SK-N-SH (cell line): ENCODE measurements around the gene FOXP1. TPM values are rescaled to one million over a fixed set of nuclear protein-coding genes. Genes with fewer than 3 reads are reported as not detected.
A peak's percentile ranks its signal among the peaks of the same experiment; 100 is the strongest.

Experiments
- CTCF ChIA-PET: fragments of 300-600, 350-600 bp; formaldehyde crosslinking; extraction: SDS; loops from one replicate; lab custom pipeline; 2021; lab: Yijun Ruan, JAX
- POLR2A ChIA-PET: fragments of 350-600 bp; sonication (Branson Sonifier 250); formaldehyde crosslinking; extraction: SDS; loops from one replicate; lab custom pipeline; 2020; ENCODE audit warnings: antibody characterized with exemption, inconsistent platforms; lab: Yijun Ruan, JAX
- DNase-seq: peaks from one replicate; pipeline ENCODE4 v3.0.0; 2012
- H2AFZ ChIP-seq: fragments of 200-600 bp; sonication (generic); 2 replicates; pipeline ENCODE4 v1.8.1; 2016; ENCODE audit warnings: antibody characterized with exemption, mild to moderate bottlenecking, low read depth
- H3F3A ChIP-seq: fragments of 200-600 bp; sonication (generic); replicated peaks from 2 replicates; pipeline ENCODE3; 2016; ENCODE audit warnings: antibody characterized with exemption, mild to moderate bottlenecking; ENCODE audit not compliant: insufficient read depth
- H3K27ac ChIP-seq, 2 experiments: fragments of 200-500 bp in 1 of 2; fragments of 200-600 bp in 1 of 2; sonication (Bioruptor generic) in 1 of 2; sonication (generic), shearing (Covaris generic) in 1 of 2; 2 replicates each; pipeline versions ENCODE4 v1.5.1 to v1.6.1; 2014 to 2016; ENCODE audit warnings: low read depth in 2 of 2, inconsistent platforms in 1 of 2, low read length in 1 of 2, mild to moderate bottlenecking in 1 of 2, mixed read lengths in 1 of 2
- H3K27me3 ChIP-seq: fragments of 200-600 bp; sonication (generic), shearing (Covaris generic); 2 replicates; pipeline ENCODE4 v1.6.1; 2016; ENCODE audit warnings: mixed run types; ENCODE audit not compliant: insufficient read depth
- H3K36me3 ChIP-seq, 2 experiments: fragments of 200-500 bp in 1 of 2; fragments of 200-600 bp in 1 of 2; sonication (Bioruptor generic) in 1 of 2; sonication (generic) in 1 of 2; replicated peaks in 1 of 2; 2 replicates each; pipeline versions ENCODE3 to v1.5.1; 2014 to 2016; ENCODE audit warnings: low read length in 1 of 2, mild to moderate bottlenecking in 1 of 2; ENCODE audit not compliant: insufficient read depth in 2 of 2, control insufficient read depth in 1 of 2
- H3K4me1 ChIP-seq, 2 experiments: fragments of 200-500 bp in 1 of 2; fragments of 200-600 bp in 1 of 2; sonication (Bioruptor generic) in 1 of 2; sonication (generic), shearing (Covaris generic) in 1 of 2; 2 replicates each; pipeline versions ENCODE4 v1.5.1 to v1.6.1; 2014 to 2016; ENCODE audit warnings: low read depth in 1 of 2, low read length in 1 of 2, mixed run types in 1 of 2; ENCODE audit not compliant: insufficient read depth in 2 of 2, control insufficient read depth in 1 of 2
- H3K4me2 ChIP-seq: fragments of 200-600 bp; sonication (generic), shearing (Covaris generic); 2 replicates; pipeline ENCODE4 v1.6.1; 2017; ENCODE audit warnings: mixed run types
- H3K4me3 ChIP-seq, 2 experiments: fragments of 200-500 bp in 1 of 2; fragments of 200-600 bp in 1 of 2; sonication (Bioruptor generic) in 1 of 2; sonication (generic), shearing (Covaris generic) in 1 of 2; 2 replicates each; pipeline versions ENCODE4 v1.5.1 to v1.8.1; 2014 to 2016; ENCODE audit warnings: low read depth in 2 of 2, inconsistent platforms in 1 of 2, low read length in 1 of 2, mild to moderate bottlenecking in 1 of 2, mixed read lengths in 1 of 2, moderate library complexity in 1 of 2
- H3K79me2 ChIP-seq: fragments of 200-600 bp; sonication (generic); 2 replicates; pipeline ENCODE4 v1.8.1; 2017; ENCODE audit warnings: mild to moderate bottlenecking; ENCODE audit not compliant: insufficient read depth
- H3K9ac ChIP-seq: fragments of 200-600 bp; sonication (generic); 2 replicates; pipeline ENCODE4 v1.6.1; 2017; ENCODE audit warnings: mixed run types
- H3K9me2 ChIP-seq: fragments of 200-600 bp; sonication (generic); 2 replicates; pipeline ENCODE4 v1.6.1; 2017; ENCODE audit warnings: mixed run types
- H3K9me3 ChIP-seq: fragments of 200-600 bp; sonication (generic); 2 replicates; pipeline ENCODE4 v1.6.1; 2017; ENCODE audit warnings: mixed run types, mild to moderate bottlenecking, moderate library complexity
- H4K20me1 ChIP-seq: fragments of 200-600 bp; sonication (generic); 2 replicates; pipeline ENCODE4 v1.6.1; 2017; ENCODE audit warnings: mild to moderate bottlenecking, mixed run types; ENCODE audit not compliant: insufficient read depth
- CHD2 ChIP-seq: fragments of 150-350 bp; IDR thresholded peaks from 2 replicates; pipeline ENCODE4 v1.6.1; 2018; ENCODE audit warnings: low read length; ENCODE audit not compliant: partially characterized antibody
- ELF1 ChIP-seq: IDR thresholded peaks from 2 replicates; pipeline ENCODE4 v1.4.0; 2012
- EP300 ChIP-seq, 2 experiments: IDR thresholded peaks; 2 replicates each; pipeline versions ENCODE4 v1.4.0 to v1.6.1; 2012; ENCODE audit warnings: borderline replicate concordance in 1 of 2, low read depth in 1 of 2, low read length in 1 of 2
- EZH2phosphoT487 ChIP-seq: fragments of 200-600 bp; sonication (generic); IDR thresholded peaks from 2 replicates; pipeline ENCODE4 v1.6.1; 2017; ENCODE audit warnings: low read depth, mixed run types, mild to moderate bottlenecking, antibody characterized with exemption, moderate library complexity, borderline replicate concordance
- FOSL2 ChIP-seq: IDR thresholded peaks from 2 replicates; pipeline ENCODE4 v1.4.0; 2012; ENCODE audit warnings: low read depth, mild to moderate bottlenecking, moderate library complexity, borderline replicate concordance
- GABPA ChIP-seq: IDR thresholded peaks from 2 replicates; pipeline ENCODE4 v1.4.0; 2012; ENCODE audit warnings: low read depth, mild to moderate bottlenecking
- MEF2A ChIP-seq: IDR thresholded peaks from 2 replicates; pipeline ENCODE4 v1.4.0; 2012; ENCODE audit warnings: low read depth, borderline replicate concordance
- MXI1 ChIP-seq: IDR thresholded peaks from 2 replicates; pipeline ENCODE4 v1.6.1; 2012; ENCODE audit warnings: mild to moderate bottlenecking, low read depth, low read length, improper control_type of control experiment
- NFIC ChIP-seq: IDR thresholded peaks from 2 replicates; pipeline ENCODE4 v1.4.0; 2012; ENCODE audit warnings: borderline replicate concordance
- NRF1 ChIP-seq: IDR thresholded peaks from 2 replicates; pipeline ENCODE4 v1.6.1; 2012; ENCODE audit warnings: low read depth, mild to moderate bottlenecking, low read length
- PBX3 ChIP-seq: IDR thresholded peaks from 2 replicates; pipeline ENCODE4; 2012
- POLR2AphosphoS5 ChIP-seq: IDR thresholded peaks from 2 replicates; pipeline ENCODE4 v1.6.1; 2012; ENCODE audit warnings: low read depth, low read length
- RCOR1 ChIP-seq: fragments of 150-350 bp; IDR thresholded peaks from 2 replicates; pipeline ENCODE4 v1.6.1; 2017; ENCODE audit warnings: antibody characterized with exemption, low read length
- RFX5 ChIP-seq: IDR thresholded peaks from 2 replicates; pipeline ENCODE4 v1.6.1; 2012; ENCODE audit warnings: mild to moderate bottlenecking, improper control_type of control experiment, low read length
- SIN3A ChIP-seq: IDR thresholded peaks from 2 replicates; pipeline ENCODE4 v1.6.1; 2012; ENCODE audit warnings: low read depth, mild to moderate bottlenecking, low read length, moderate library complexity, borderline replicate concordance
- SMC3 ChIP-seq: IDR thresholded peaks from 2 replicates; pipeline ENCODE4 v1.6.1; 2012; ENCODE audit warnings: low read depth, low read length, improper control_type of control experiment
- TAF1 ChIP-seq: IDR thresholded peaks from 2 replicates; pipeline ENCODE4 v1.6.1; 2012; ENCODE audit warnings: low read depth, mild to moderate bottlenecking, low read length, moderate library complexity, borderline replicate concordance
- TCF12 ChIP-seq: IDR thresholded peaks from 2 replicates; pipeline ENCODE4 v1.4.0; 2012
- TEAD4 ChIP-seq: IDR thresholded peaks from 2 replicates; pipeline ENCODE4 v1.4.0; 2012; ENCODE audit warnings: mild to moderate bottlenecking, borderline replicate concordance; ENCODE audit not compliant: insufficient read depth
- YY1 ChIP-seq: IDR thresholded peaks from 2 replicates; pipeline ENCODE4 v1.4.0; 2012; ENCODE audit warnings: low read depth, mild to moderate bottlenecking
- WGBS: methylation state at CpG from one replicate; pipeline ENCODE4 v1.1.6; 2017; ENCODE audit warnings: low lambda C conversion rate; 5-methylcytosine and 5-hydroxymethylcytosine counted together
- polyA plus RNA-seq, 3 experiments: library from polyadenylated mRNA; depleted of rRNA; stranded (reverse); fragments of >200 nt; gene quantifications; 2 replicates each; pipeline ENCODE4 v1.2.3, GENCODE V29; 2012
- TF ChIP-seq, protein P1 (sequence below): IDR thresholded peaks from 2 replicates; pipeline ENCODE4 v1.4.0; 2012; ENCODE audit warnings: low read depth
- TF ChIP-seq, protein P2 (sequence below): fragments of 150-350 bp; IDR thresholded peaks from 2 replicates; pipeline ENCODE4 v1.6.1; 2016; ENCODE audit warnings: mild to moderate bottlenecking, low read depth, low read length

Gene FOXP1
- polyA plus RNA-seq, 1 of the 3 experiments (the other 2 are of a cell fraction): 8.8 TPM

- Histone ChIP-seq H3K27ac (peak overlapping the region; percentile 72 to 96), H4K20me1 (no peaks in the 10 kb centered on the region), H3K9me3 (no peaks in the 10 kb centered on the region), H2AFZ (no peak overlapping the region; the same call in 1 of the 2 replicates), H3K4me1 (peaks cover 30 to 33% of the 10 kb centered on the region in 2 experiments), H3K36me3 (peaks cover 0 to 8% of the 10 kb centered on the region in 2 experiments), H3K4me2 (peak overlapping the region; percentile 70), H3K9ac (peak overlapping the region; percentile 56; the same call in 1 of the 2 replicates), H3K4me3 (peak overlapping the region in 1 of 2 experiments; percentile 26; a peak in 1 of 4 replicates), H3K79me2 (peaks cover 96% of the 10 kb centered on the region), H3K27me3 (no peaks in the 10 kb centered on the region), H3F3A (peaks cover 31% of the 10 kb centered on the region), H3K9me2 (no peaks in the 10 kb centered on the region)
- WGBS: 53% methylated on average over 2 of the region's 3 CpGs
- POLR2A ChIA-PET: interaction anchor here (0.6 kb wide), 1 partner anchor 437 kb away, joined by 5 read pairs; no protein-coding TSS in a partner anchor
- TF ChIP-seq MXI1: 0 out of 2 replicates have a peak, but pooled peaks have one; percentile 2
- TF ChIP-seq GABPA: no peak
- DNase-seq: peak; percentile 12
- CTCF ChIA-PET: interaction anchor here (0.9 kb wide), 1 partner anchor 39 kb away, joined by 3 read pairs; no protein-coding TSS in a partner anchor
Observed at GRCh38 chr3:71543371-71544016, 40.0 kb downstream of the FOXP1 start.

DNA sequence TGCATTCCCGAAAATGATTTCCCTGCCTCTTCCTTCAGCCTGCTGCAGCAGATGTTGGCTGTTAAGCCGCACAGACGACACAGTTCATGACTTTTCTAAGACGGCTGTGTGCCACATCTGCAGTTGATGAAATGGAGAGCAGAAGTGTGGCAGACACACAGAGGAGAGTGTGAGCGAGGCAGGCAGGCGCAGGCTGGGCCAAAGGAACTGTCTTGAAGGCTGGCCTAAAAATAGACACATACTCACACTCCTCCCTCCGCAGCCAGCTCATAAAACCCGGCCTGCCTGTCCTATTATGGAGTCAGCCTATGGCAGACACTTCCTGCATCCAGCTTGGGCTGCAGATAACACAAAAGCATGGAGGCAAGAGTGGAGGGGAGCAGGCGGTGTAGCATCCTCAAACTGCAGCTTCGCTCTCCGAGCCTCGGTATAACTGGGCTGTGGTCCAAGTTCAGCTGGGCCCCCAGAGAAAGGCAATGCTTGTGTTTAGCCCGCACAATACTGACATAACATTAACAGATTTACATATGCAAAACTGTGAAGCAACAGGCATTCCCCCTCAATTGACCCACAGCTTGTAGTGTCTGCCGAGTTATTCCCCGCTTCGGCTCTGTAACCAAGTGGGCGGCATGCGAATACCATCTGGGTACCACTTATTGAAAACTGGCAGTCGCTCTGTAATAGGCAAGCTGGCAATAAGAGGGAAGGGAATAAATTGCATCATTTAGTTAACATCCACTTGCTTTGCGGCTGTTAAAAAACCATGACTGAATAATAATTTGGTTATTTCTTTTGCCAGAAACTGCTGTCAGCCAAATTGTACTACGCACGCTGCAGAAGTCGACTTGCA is 40.8 kb downstream of the FOXP1 start:
- Histone ChIP-seq H3K4me3 (peak overlapping the region; percentile 26 to 27; a peak in 3 of 4 replicates), H2AFZ (peak overlapping the region; percentile 38), H4K20me1 (no peaks in the 10 kb centered on the region), H3K9me2 (no peaks in the 10 kb centered on the region), H3K9ac (peak overlapping the region; percentile 56; the same call in 1 of the 2 replicates), H3K36me3 (peaks cover 0 to 5% of the 10 kb centered on the region in 2 experiments), H3K27me3 (no peaks in the 10 kb centered on the region), H3K4me1 (peaks cover 30 to 41% of the 10 kb centered on the region in 2 experiments), H3K27ac (peak overlapping the region; percentile 72 to 96), H3F3A (peaks cover 38% of the 10 kb centered on the region), H3K4me2 (peak overlapping the region; percentile 70), H3K79me2 (peaks cover 96% of the 10 kb centered on the region), H3K9me3 (no peaks in the 10 kb centered on the region)
- ChIA-PET CTCF (interaction anchor here (0.9 to 1.0 kb wide), 2 partner anchors 39 to 144 kb away, joined by 3 to 4 read pairs; no protein-coding TSS in a partner anchor), POLR2A (interaction anchor here (1.0 kb wide), 1 partner anchor 98 kb away, joined by 3 read pairs; no protein-coding TSS in a partner anchor)
- 27% methylated on average over 22 of the region's 23 CpGs for WGBS
- peak; percentile 63 for DNase-seq
- TF ChIP-seq NRF1 (peak; percentile 38; the same call in 1 of the 2 replicates), TCF12 (peak; percentile 75), MXI1 (peak; percentile 53), YY1 (peak; percentile 73; the same call in 1 of the 2 replicates), CHD2 (peak; percentile 39), SMC3 (peak; percentile 14; the same call in 1 of the 2 replicates), PBX3 (peak; percentile 43; the same call in 1 of the 2 replicates), EZH2phosphoT487 (no peak), FOSL2 (no peak), POLR2AphosphoS5 (peak; percentile 40; the same call in 1 of the 2 replicates), SIN3A (peak; percentile 62; the same call in 1 of the 2 replicates), MEF2A (peak; percentile 94), RFX5 (no peak), NFIC (no peak), EP300 (IDR thresholded peaks at IDR 0.05; ENCODE audit: borderline replicate concordance in 1 of 2, low read depth in 1 of 2, low read length in 1 of 2) (peak in 1 of 2 experiments; percentile 36; a peak in 2 of 4 replicates), RCOR1 (no peak), TAF1 (peak; percentile 43; the same call in 1 of the 2 replicates), TEAD4 (no peak), GABPA (no peak), ELF1 (peak; percentile 67; the same call in 1 of the 2 replicates)
- TF ChIP-seq, protein P1, sequence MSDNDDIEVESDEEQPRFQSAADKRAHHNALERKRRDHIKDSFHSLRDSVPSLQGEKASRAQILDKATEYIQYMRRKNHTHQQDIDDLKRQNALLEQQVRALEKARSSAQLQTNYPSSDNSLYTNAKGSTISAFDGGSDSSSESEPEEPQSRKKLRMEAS: peak; percentile 42; the same call in 1 of the 2 replicates
- TF ChIP-seq, protein P2, sequence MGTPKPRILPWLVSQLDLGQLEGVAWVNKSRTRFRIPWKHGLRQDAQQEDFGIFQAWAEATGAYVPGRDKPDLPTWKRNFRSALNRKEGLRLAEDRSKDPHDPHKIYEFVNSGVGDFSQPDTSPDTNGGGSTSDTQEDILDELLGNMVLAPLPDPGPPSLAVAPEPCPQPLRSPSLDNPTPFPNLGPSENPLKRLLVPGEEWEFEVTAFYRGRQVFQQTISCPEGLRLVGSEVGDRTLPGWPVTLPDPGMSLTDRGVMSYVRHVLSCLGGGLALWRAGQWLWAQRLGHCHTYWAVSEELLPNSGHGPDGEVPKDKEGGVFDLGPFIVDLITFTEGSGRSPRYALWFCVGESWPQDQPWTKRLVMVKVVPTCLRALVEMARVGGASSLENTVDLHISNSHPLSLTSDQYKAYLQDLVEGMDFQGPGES: no peak
- TF ChIP-seq, all 33 proteins: peak for 14
